ENCODE measurements around the gene GEMIN5.
"Not testable (repeated sequence)": the region's sequence is repeated elsewhere in the genome, so short reads cannot be mapped to it uniquely, and the experiment has no call there.

DNA sequence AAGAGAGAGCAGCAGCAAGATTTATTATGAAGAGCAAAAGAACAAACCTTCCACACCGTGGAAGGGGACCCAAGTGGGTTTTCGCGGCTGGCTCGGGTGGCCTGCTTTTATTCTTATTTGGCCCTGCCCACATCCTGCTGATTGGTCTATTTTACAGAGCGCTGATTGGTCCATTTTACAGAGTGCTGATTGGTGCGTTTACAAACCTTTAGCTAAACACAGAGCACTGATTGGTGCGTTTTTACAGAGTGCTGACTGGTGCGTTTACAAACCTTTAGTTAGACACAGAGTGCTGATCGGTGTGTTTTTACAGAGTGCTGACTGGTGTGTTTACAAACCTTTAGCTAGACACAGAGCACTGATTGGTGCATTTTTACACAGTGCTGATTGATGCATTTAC, 38.1 kb upstream of the GEMIN5 start:
- TF ChIP-seq TAF1 (IDR thresholded peaks at IDR 0.05; ENCODE audit: borderline replicate concordance, low read depth, low read length); POLR2A (IDR thresholded peaks at IDR 0.05; ENCODE audit: low read depth, low read length); POLR2AphosphoS5 (IDR thresholded peaks at IDR 0.05; ENCODE audit: low read depth, low read length): not testable (repeated sequence)

Measured in GM12892 (cell line).